Loucy (cell line): ENCODE results near the gene SSBP2.

Source experiments
- CTCF ChIP-seq: fragments of 200-600 bp; sonication (generic); conservative IDR thresholded peaks from 2 replicates; pipeline ENCODE4 v1.5.1; 2014; ENCODE audit warnings: mild to moderate bottlenecking, antibody characterized with exemption, low read length
- EZH2phosphoT487 ChIP-seq: fragments of 200-600 bp; IDR thresholded peaks from 2 replicates; pipeline ENCODE4 v1.6.1; 2018; ENCODE audit warnings: antibody characterized with exemption, mild to moderate bottlenecking, moderate library complexity, borderline replicate concordance

- TF ChIP-seq CTCF (no peak), EZH2phosphoT487 (no peak)
Observed at GRCh38 chr5:81762401-81762800, 11.5 kb upstream of the SSBP2 start.
